Measurements from ENCODE around the gene STAT3.

DNA sequence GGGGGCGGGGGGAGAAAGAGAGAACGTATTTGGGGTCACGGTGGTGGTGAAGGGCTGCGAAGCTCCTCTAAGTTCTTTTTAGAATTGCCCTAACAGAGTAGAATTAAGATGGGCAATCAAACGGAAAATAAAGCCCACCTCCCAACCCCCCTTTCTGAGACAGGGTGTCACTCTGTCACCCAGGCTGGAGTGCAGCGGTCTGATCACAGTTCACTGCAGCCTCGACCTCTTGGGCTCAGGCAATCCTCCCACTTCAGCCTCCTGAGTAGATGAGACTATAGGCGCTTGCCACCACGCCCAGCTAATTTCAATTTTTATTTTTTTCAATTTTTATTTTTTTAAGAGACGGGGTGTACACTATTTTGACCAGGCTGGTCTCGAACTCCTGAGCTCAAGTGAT is 35.5 kb upstream of the STAT3 start:
- TF ChIP-seq, protein P1, sequence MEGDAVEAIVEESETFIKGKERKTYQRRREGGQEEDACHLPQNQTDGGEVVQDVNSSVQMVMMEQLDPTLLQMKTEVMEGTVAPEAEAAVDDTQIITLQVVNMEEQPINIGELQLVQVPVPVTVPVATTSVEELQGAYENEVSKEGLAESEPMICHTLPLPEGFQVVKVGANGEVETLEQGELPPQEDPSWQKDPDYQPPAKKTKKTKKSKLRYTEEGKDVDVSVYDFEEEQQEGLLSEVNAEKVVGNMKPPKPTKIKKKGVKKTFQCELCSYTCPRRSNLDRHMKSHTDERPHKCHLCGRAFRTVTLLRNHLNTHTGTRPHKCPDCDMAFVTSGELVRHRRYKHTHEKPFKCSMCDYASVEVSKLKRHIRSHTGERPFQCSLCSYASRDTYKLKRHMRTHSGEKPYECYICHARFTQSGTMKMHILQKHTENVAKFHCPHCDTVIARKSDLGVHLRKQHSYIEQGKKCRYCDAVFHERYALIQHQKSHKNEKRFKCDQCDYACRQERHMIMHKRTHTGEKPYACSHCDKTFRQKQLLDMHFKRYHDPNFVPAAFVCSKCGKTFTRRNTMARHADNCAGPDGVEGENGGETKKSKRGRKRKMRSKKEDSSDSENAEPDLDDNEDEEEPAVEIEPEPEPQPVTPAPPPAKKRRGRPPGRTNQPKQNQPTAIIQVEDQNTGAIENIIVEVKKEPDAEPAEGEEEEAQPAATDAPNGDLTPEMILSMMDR (IDR thresholded peaks at IDR 0.05), result no peak
- TF ChIP-seq ZFX (IDR thresholded peaks at IDR 0.05; ENCODE audit: borderline replicate concordance), result no peak

Data from 22Rv1 (cell line).